ENCODE data around the gene CDK12.

Gene CDK12

DNA sequence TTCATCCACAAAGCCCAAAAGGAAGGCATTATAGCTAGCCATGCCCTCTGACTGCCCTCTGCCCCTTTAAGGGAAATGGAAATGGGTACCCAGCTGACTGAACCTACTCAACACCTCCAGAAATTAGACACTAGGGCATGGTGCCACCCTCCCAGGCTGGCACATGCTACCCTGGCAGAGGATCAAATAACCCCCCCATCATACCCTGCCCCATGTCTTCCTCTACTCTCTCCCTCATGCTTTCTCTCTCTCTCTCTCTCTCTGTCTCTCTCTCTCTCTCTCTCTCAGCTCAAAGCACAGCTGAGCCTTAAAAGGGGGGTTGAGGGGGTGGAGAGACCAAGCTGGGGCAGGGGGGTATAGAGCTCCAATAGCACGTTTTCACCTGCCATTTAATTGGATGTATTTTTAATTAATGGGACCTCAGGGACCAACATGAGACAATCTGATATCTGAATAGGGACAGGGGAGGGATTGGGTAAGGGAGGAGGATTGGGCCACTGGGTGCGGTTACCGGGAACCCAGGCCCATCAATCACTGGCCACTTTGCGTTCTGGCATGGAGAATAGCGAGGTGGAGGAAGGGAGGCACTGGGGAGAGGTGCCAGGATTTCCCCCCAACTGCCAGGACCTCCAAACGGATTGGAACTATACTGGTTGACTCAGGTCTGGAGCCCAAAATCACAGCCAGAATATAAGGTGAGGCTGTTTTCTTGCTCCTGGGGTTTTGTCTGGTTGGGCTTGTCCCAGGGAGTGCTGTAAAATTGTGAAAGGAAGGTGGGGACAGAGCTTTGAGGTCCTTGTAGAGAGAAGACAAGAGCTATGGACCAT is 88.7 kb downstream of the CDK12 start:
- no peak for DNase-seq

DNA sequence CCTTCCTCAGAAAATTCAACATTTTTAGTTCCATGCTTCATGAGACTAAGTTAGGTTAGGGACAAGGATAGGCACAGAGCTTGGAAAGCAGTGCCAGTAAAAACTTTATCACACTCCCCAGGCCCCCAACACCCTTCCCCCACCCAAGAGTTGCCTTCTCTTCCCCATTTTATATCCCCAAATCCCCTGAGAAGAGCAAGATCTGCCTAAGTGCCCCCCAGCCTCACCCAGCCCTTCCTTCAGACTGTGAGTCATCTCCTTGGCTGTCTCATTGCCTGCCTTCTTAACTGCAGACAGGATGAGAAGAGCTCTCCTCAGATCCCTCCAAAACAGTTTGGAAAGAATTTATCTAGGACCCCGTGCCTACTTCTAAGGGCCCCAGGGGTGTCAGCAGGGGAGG is 90.6 kb downstream of the CDK12 start:
- DNase-seq = no peak

DNA sequence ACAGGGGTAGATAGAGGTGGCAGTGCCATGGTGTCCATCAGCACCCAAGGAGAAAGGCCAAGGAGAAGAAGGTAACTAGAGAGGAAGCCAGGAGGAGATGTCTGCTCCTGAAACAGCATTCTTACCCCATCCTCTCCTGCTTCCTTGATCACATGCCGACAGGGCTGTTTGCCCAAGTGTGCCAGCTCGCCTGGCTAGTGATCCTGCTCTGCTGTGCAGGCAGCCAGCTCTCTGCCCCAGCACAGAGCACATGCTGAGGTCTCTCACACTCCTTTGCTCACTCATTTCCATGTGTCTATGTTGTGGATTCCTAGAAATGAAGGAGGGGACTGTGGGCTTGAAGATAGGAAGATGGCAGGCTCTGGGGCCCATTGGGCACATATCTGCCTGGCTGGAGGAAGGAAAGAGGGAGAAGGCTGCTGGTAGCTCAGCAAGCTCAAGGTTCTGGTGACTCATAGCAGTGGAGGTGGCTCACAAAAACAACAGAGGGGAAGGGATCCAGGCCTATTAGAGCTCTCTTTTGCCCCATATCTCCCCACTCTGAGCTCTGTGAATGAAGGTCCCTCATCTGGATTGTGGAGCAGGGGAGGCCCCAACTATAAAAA is 92.2 kb downstream of the CDK12 start:
- no peak for DNase-seq

DNA sequence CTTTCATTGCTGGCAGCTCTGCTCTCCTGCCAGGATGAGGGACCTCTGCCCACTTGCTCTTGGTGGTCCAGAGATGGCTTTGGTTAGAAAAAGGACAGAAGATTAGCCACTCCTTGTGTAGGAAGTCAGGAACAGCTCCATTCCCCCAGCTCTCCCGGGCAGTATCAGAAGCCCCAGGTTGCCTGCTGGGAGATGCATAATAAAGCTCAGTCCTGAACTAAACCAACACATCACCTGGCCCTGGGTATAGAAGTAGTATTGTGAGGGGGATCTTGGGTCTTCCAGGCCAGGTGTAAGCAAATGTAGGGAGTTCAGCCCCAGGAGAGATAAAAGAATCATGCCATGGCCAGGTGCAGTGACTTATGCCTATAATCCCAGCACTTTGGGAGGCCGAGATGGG is 94.1 kb downstream of the CDK12 start:
- DNase-seq = no peak

DNA sequence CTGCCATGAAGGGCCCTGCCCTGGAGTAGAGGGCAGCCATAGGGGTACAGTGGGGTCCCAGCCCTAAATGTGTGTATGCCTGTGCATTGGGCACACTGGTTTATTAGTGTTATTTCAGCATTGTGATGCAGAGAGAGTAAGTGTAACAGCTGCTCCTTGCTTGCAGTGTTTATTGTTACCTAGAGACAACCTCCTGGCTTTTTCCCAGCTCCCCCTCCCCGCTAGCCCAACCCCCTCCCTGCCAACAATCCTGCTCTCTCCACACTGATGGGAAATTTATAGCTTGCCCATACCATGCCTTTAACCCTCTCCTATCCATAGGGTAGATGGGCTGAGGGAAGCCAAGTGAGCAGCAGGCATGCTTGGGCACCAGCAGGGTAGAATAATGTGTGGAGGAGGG is 95.1 kb downstream of the CDK12 start:
- DNase-seq = no peak

DNA sequence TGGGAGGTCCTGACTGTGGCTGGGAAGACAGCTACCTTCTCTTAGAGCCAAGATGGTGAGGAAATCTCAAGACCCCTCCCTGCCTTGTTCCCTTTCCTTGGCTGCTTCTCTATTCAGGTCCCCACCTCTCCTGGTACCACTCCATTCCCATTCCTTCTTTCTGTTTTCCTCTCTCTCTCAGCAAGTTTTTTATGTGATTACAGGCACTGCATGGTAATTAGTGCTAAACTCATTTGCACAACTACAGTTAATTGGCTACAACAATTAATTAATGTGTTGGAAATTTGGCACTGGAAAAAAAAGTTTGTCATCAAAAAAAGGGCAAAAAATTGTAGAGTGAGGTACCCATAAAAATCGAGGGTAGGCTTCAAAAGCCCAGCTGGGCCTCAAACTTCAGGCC is 101.1 kb downstream of the CDK12 start:
- DNase-seq = no peak

DNA sequence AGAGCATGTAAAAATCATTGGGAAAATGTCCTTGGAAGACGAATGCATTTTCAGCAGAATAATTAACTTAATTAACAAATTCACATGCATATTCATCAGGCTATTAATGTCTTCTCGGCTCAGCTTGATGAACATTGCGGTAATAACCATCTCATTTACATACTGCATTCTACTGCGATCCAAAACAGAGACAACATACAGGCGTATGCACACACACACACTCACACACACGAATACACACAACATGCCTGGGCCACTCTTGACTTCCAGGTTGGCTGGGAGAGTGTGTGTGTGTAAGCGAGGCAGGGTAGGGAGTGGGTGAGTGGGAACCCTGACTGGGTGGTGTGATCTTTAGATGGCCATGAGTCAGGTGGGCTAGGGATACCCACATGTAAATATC is 101.7 kb downstream of the CDK12 start:
- no peak for DNase-seq

DNA sequence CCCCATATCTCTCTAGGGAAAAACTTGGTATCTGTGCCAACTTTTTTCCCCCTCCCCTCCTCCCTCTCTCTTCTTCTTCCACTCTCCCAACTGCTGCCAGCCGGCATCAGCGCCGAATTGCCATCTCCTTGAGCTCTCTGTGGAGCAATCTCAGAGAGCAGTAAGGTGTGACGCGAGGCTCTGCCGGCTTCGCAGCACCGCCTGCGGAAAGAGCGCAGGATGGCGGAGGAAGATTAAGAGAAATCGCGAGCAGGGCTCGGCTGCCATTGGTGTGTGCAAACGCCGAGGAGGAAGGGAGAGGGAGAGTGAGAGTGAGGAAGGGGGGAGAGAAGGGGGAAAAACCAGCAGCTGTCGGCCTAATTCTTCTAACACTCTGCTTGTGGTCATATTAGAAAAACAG is 102.2 kb downstream of the CDK12 start:
- DNase-seq = no peak

DNA sequence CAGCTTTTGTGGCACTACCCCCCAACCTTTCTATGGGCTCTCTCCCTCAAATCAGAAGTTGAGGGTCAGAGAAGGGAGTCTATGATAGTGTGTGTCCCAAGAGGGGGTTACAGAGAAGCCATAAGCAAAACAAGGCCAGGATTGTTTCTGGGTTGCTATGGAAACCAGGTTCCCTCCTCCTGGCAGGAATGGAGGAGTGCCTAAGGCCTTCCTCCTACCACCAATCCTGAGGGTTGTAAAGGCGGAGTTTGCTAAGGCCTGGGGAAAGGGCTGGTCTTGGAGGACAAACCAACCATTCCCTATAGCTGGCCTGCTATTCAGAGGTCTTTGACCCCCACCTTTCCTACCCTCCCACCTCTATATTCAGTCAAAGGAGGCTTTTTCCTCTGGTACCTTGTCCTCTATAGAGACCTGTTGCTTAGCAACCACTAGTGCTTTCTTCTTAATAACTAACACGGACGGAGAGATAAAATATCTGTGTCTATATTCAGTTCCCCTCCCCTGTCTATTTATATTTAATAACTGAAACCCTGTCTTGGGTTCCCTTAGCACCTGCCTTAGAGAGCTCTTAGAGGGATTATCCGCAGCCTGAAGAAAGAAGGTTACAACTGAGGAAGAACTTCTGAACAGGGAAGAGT is 103.0 kb downstream of the CDK12 start:
- no peak for DNase-seq

DNA sequence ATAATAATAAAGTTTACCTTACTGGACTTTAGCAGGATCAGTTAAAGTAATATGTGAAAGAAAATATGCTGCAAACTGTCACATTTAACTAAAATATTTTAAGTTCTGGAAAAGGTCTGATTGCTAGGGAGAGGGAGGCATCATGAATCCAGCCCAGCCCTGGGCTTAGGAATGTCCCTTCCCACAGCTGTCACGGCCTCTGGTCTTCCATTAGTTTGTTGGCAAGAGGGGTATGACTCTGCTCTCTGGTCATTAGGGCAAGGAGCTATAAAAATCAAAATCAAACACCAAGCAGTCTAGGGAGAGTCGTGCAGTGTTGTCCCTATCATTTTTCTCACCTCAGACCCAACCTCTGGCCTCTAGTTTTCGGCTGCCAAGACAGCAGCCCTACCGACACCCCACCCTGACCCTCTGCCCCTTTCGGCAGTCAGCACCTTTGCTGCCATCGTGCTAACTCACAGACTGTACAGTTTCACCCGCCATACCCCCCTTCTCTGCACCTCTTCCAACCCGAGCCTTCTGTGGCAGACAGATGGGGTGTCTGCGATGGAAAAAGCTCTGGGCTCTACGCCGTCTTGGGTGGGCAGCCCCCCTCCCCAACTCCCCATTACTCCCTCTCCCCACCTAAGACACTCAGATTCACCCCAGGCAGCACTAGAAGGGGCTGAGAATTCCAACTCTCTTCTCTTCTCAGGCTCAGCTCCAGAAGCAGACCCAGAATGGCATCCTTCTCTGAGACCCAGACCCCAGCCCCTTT is 105.0 kb downstream of the CDK12 start:
- no peak for DNase-seq

DNA sequence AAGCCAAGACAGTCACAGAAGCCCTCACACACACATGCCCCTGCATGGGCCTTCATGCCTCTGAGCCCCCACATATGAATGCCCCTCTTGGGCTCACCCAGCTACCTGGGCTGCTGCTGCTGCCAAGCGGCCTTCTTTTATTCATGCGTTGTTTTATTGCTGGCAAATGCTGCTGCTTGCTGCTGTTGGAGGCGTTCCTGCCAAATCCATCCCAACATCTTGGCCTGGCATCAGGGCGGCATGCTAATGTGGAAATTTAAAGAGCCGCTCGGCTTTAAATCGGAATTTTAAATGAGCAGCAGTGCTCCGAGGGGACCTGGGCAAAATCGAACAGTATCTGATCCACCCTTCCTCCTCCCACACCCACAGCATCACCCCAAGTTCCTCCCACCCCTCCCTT is 107.4 kb downstream of the CDK12 start:
- DNase-seq = no peak

DNA sequence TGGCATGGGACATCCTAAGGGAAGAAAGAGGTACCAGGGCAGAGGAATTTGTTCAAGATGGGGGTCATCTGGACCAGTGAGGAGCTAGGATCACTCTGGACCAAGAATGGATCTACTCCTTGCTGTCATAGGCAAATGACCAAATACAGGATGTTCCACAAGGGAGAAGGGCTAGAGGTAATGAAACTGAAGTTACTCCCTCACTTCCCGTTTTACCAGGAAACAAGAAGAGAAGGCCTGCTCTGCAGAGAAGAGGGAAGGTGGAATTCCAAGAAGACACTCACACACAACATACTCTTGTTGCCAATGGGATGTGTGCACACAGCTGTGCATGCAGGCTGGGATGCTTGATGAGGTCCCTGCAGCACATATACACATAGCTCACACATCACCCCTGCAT is 107.8 kb downstream of the CDK12 start:
- DNase-seq = no peak

DNA sequence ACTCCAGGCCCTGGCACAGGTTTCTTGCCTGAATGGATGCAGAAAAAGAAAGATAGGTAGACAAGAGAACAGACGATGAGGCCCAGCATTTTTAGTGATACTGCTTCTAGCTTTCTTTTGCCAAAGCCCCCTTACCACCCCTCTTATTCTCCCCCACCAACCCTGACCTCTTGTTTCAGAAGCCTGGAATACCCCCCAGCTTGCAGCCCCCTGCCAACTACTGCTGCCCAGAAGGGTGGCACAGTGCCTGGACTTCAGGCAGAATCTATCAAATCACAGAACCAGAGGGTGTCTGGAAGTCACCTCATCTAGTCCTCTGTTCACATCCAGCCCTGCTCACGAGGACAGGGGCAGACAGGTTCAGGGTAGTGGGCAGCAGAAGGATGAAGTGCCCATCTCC is 110.8 kb downstream of the CDK12 start:
- no peak for DNase-seq

DNA sequence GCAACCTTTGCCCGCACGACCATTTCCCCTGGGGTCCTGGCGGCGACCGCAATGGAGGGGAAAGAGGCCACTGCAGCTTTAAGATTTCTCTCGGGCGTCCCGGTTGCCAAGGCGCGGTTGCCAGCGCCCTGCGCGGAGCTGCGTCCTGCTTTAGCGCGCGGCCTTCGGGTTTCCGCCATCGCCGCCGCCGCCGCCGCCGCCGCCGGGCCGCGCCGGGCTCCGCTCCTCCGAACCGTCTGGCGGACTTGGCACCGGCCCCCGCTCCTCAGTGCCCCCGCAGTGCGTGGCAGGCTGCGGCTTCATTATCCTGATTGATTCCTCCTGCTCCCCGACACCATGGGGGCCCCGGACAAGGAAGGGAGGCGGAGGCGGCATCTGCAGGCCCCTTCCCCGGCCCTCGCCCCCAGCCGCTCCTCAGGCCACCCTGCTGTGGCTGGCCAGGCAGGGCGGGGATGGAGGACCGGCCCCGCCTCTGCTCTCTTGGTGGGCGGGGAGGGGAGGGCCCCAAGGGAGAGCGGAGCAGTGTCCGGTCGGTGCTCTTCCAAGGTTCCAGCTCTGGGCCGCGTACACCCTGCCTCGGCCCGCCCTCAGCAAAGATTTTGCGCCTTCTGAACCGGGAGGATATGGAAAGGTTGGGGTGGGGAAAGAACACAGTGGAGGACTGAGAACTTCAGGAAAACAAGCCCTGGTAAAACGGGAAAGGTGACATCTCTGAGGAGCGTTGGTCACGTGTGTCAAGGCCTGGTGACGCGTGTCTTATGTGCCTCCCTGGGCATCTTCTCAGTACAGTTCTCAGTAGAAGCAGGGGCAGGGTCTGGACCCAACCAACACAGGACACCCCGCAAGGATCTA is 112.4 kb downstream of the CDK12 start:
- DNase-seq = no peak

DNA sequence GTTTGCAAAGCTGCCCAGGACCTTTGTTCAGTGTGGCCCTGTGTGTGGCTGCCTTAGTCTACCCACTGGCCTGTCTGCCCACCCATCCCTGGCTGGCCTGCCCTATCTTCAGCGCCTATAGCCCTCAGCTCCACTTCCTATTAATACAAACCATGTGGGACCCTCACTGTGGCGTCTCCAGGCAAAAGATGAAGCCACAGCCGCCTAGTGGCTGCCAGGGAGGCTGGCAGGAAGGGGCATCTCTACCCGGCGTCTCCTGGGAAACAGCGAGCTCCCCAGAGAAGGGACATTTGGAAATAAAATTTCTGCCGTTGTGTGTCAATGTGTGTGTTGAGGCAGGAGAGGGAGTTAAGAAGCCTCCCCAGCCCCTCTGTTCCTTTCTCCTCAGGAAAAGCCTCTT is 114.9 kb downstream of the CDK12 start:
- peak in 1 of 2 donors; percentile 3 for DNase-seq

DNA sequence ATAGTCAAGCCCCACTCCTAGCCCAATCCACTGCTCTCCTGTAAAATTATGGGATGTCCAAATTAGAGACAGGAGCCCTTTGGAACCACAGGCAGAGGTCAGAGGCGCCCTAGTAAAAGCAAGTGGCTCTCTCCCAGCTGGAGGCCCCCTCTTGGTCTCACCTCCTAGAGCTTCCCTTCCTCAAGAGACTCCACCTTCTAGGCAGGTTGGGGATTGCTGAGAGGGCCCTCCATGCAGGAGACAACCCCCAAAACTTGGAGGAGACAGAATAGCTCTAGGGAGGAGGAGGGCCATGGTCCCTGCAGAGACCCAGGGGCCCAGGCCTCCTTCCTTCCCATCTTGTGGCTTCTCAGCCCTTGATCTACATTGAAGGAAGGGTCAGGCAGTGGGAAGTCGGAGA is 117.0 kb downstream of the CDK12 start:
- no peak for DNase-seq

DNA sequence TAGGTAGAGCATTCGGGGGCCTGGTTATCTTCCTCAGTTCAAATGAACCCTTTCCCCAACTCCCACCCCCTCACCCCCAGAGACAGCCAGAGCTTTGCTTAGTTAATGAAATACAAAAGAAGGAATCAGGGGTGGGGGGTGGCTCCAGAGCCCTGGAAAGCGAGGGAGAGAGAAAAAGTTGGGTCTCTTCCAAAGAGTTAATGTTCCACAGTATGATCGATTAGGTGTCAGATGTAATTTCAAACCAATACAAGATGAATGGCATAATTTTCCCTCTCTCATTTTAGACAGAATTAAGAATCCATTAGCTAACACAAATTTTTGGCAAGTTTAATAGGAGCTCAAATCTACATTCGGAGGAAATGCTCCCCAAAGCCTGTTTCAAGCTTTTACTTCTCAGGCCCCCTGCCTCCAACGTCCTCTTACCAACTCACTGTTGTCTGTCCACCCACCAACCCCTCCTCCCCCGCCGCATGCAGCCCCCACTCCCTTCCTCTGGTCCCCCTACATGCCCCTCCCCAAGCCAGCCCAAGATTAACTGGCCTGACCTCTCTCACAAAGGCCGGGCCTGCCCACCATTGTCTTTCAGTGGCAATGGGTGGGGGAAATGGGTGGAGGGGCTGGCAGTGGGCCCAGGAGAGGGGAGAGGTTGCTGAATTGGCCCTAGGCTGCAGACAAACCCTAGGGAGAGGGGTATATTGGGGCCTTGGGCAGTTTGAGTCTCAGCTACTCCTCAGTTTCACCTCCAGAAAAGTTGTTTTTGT is 118.2 kb downstream of the CDK12 start:
- no peak for DNase-seq

DNA sequence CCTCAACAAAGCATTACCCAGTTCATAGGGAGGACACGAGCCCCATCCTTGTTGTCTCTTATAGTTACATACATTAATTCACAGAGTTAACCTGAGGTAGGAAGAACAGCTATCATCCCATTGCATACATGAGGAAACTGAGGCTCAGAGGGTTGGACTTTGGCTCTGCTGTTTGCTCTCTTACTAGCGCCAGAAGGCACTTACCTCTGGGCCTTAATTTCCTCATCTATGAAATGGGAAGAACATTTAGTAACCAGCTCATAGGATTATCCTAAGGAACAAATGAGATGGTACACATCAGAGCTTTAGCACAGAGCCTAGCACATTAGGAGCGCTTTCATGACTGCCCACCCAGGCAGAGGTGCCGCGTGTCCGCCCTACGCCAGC is 118.8 kb downstream of the CDK12 start:
- DNase-seq = no peak

DNA sequence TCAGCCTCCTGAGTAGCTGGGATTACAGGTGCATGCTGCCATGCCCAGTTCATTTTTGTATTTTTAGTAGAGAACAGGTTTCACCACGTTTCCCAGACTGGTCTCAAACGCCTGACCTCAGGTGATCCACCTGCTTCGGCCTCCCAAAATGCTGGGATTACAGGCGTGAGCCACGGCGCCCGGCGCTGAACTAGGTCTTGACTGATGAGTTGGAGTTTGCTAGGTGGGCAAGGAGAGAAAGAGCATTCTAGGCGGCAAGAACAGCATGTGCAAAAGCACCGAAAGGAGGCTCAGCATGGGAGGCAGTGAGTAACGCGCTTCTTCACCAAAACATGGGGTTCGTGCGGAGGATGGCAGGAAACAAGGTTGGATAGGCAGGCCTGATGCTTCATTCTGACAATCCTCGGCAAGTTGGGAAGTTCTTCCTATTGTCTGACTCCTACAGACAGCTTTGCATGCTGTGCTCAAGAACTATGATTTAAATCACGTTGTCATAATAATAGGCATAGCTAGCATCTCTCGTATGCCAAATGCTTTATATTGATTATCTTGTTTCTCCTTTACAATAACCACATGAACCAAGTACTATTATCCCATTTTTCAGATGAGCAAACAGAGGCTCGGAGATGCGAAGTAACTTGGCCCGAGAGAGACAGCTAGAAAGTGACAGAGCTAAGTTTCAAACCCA is 119.9 kb downstream of the CDK12 start:
- no peak for DNase-seq

DNA sequence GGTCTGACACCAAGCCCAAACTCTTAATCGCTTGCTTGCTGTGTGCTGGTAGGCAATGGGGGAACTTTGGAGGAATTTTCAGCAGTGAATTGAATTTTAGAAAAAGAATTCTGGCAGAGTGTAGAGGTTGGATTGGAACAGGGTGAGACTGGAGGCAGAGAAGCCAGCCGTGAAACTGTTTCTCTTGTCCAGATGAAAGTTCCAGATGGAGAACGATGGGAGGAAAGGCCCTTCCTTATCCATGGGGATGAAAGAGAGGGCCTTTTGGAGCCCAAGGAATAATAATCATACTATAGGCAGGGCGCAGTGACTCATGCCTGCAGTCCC is 120.4 kb downstream of the CDK12 start:
- no peak for DNase-seq

DNA sequence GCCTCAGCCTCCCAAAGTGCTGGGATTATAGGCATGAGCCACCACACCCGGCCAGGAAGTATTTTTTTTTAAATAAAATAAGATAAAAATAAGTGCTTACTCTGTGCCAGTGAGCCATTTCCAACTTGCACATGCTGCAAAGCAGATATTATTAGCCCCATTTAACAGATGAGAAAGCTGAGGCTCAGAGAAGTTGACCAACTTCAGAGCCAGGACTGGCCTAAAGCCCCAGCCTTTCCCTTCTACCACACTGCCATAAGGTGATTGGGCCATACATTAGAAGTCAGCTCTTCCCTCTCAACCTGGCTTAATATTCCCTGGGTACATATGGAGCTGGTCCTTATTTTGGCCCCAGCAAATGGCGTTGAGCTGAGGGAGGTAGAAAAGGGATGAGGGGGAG is 121.4 kb downstream of the CDK12 start:
- no peak for DNase-seq
